GM21381 (cell line): ENCODE measurements around the gene ADH6.
"Not testable (repeated sequence)": the region's sequence is repeated elsewhere in the genome, so short reads cannot be mapped to it uniquely, and the experiment has no call there.

Experiments
- ATAC-seq: cut with Tn5 transposase; IDR thresholded peaks from one replicate; pipeline ENCODE4 v1.9.1; 2021; ENCODE audit warnings: mild to moderate bottlenecking, moderate library complexity; ENCODE audit not compliant: unreplicated experiment

ADH6 gene

GRCh38 chr4:99200138-99200537, 18.9 kb downstream of the ADH6 start:
- ATAC-seq, result no peak

GRCh38 chr4:99190336-99190735, 28.7 kb downstream of the ADH6 start:
- no peak for ATAC-seq

- not testable (repeated sequence) for ATAC-seq
These were observed 29.1 kb downstream of the ADH6 start for GRCh38 chr4:99189900-99190299.

GRCh38 chr4:99186029-99186428, 33.0 kb downstream of the ADH6 start:
- ATAC-seq, result no peak

GRCh38 chr4:99185581-99185980, 33.5 kb downstream of the ADH6 start:
- no peak for ATAC-seq

- ATAC-seq, result no peak
These were observed 38.5 kb downstream of the ADH6 start for GRCh38 chr4:99180382-99181070.

GRCh38 chr4:99179626-99180025, 39.4 kb downstream of the ADH6 start:
- ATAC-seq, result no peak

GRCh38 chr4:99179178-99179577, 39.9 kb downstream of the ADH6 start:
- no peak for ATAC-seq

GRCh38 chr4:99166544-99166943, 52.5 kb downstream of the ADH6 start:
- no peak for ATAC-seq

GRCh38 chr4:99165978-99166377, 53.1 kb downstream of the ADH6 start:
- ATAC-seq, result no peak

- no peak for ATAC-seq
These were observed 57.5 kb downstream of the ADH6 start for GRCh38 chr4:99161373-99162099.

- ATAC-seq, result no peak
These were observed 59.3 kb downstream of the ADH6 start for GRCh38 chr4:99159699-99160098.

- no peak for ATAC-seq
These were observed 61.5 kb downstream of the ADH6 start for GRCh38 chr4:99157478-99157935.

GRCh38 chr4:99156992-99157391, 62.1 kb downstream of the ADH6 start:
- ATAC-seq, result no peak

- ATAC-seq, result no peak
These were observed 64.2 kb downstream of the ADH6 start for GRCh38 chr4:99154658-99155342.
